Adipocyte (in vitro differentiated cells): Measurements from ENCODE around the gene EEFSEC.
A peak's percentile ranks its signal among the peaks of the same experiment; 100 is the strongest.

Experiments used
- DNase-seq: peaks from one replicate; pipeline ENCODE4 v3.0.0-alpha.2; 2015; ENCODE audit warnings: low read depth
- H3K27me3 ChIP-seq: replicated peaks from 2 replicates; pipeline ENCODE4 v1.7.0; 2013; ENCODE audit warnings: mild to moderate bottlenecking, low read length, moderate library complexity; ENCODE audit not compliant: control insufficient read depth, insufficient read depth
- H3K36me3 ChIP-seq: 2 replicates; pipeline ENCODE4 v1.7.0; 2013; ENCODE audit warnings: low read length, mild to moderate bottlenecking, moderate library complexity; ENCODE audit not compliant: control insufficient read depth, insufficient read depth, severe bottlenecking
- H3K4me1 ChIP-seq: 2 replicates; pipeline ENCODE4 v1.7.0; 2013; ENCODE audit warnings: mild to moderate bottlenecking, low read length, moderate library complexity; ENCODE audit not compliant: control insufficient read depth, insufficient read depth
- H3K4me3 ChIP-seq: 2 replicates; pipeline ENCODE4 v1.7.0; 2013; ENCODE audit warnings: mild to moderate bottlenecking, low read length, moderate library complexity
- H3K9ac ChIP-seq: 2 replicates; pipeline ENCODE4 v1.7.0; 2013; ENCODE audit warnings: mild to moderate bottlenecking, low read length, moderate library complexity
- H3K9me3 ChIP-seq: 2 replicates; pipeline ENCODE4 v1.7.0; 2013; ENCODE audit warnings: mild to moderate bottlenecking, low read length, moderate library complexity; ENCODE audit not compliant: control insufficient read depth

EEFSEC gene

GRCh38 chr3:128439226-128439625 is 285.9 kb downstream of the EEFSEC start:
- Histone ChIP-seq H3K4me3 (no peak overlapping the region), H3K9ac (no peak overlapping the region), H3K9me3 (no peaks in the 10 kb centered on the region), H3K27me3 (peaks cover 47% of the 10 kb centered on the region), H3K36me3 (no peaks in the 10 kb centered on the region), H3K4me1 (no peaks in the 10 kb centered on the region)
- peak; percentile 70 for DNase-seq

- DNase-seq = no peak
- Histone ChIP-seq H3K9me3 (no peaks in the 10 kb centered on the region), H3K36me3 (no peaks in the 10 kb centered on the region), H3K9ac (no peak overlapping the region), H3K27me3 (peaks cover 49% of the 10 kb centered on the region), H3K4me3 (no peak overlapping the region), H3K4me1 (no peaks in the 10 kb centered on the region)
Observed at GRCh38 chr3:128442070-128442469, 288.8 kb downstream of the EEFSEC start.

DNA sequence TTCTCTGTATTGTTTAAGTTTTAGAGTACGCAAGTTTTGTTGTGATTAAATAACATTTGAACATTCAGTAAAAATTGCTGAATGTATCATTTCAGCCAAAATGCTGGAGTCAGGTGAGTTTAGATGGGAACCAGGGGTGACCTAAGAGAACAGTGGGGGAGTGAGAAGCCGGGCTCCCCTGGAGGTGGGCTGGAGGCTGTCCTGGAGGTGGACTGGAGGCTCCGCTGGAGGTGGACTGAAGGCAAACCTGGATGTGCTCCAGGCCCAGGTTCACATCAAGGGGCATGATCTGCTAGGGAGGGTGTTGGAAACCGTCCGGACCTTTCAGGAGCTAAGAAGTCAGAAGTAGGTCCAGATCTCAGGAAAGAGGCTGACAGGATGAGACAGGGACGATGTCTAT is 289.7 kb downstream of the EEFSEC start:
- Histone ChIP-seq H3K36me3 (no peaks in the 10 kb centered on the region), H3K4me3 (no peak overlapping the region), H3K27me3 (peaks cover 55% of the 10 kb centered on the region), H3K9me3 (no peaks in the 10 kb centered on the region), H3K4me1 (no peaks in the 10 kb centered on the region), H3K9ac (no peak overlapping the region)
- DNase-seq = no peak

GRCh38 chr3:128443771-128444170 is 290.5 kb downstream of the EEFSEC start:
- no peaks in the 10 kb centered on the region for H3K36me3 ChIP-seq
- no peaks in the 10 kb centered on the region for H3K9me3 ChIP-seq
- no peak overlapping the region for H3K9ac ChIP-seq
- DNase-seq = no peak
- no peaks in the 10 kb centered on the region for H3K4me1 ChIP-seq
- H3K27me3 ChIP-seq = peaks cover 55% of the 10 kb centered on the region
- H3K4me3 ChIP-seq = no peak overlapping the region

DNA sequence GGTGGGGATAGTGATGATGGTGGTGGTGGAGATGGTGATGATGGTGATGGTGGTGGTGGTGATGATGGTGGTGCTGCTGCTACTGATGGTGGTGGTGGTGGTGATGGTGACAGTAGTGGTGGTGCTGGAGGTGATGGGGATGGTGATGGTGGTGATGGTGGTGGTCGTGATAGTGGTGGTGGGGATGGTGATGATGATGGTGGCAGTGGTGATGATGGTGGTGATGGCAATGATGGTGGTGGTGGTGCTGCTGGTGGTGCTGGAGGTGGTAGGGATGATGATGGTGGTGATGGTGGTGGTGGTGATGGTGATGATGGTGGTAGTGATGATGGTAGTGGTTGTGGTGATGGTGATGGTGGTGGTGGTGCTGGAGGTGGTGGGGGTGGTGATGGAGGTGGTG is 292.1 kb downstream of the EEFSEC start:
- no peaks in the 10 kb centered on the region for H3K9me3 ChIP-seq
- H3K9ac ChIP-seq = no peak overlapping the region
- DNase-seq = no peak
- peaks cover 50% of the 10 kb centered on the region for H3K27me3 ChIP-seq
- H3K4me1 ChIP-seq = no peaks in the 10 kb centered on the region
- no peak overlapping the region for H3K4me3 ChIP-seq
- H3K36me3 ChIP-seq = no peaks in the 10 kb centered on the region

DNA sequence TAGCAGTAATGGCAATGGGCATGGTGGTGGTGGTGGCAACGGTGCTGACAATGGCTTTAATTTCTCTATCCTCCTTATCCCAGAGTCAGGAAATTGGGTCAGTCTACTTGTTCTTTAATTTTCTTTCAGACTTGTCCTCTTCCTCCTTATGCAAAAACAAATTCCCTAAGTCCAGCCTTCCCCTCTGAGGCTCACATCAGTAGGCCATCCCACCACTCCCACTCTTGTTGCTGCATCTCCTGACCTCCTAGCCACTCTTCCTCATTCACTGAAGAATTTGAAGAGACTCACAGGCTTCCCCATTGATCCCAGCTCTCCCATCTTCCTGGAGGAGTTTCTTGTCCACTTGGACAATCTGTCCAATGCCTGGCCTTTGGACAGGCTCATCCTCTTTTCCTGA is 293.5 kb downstream of the EEFSEC start:
- Histone ChIP-seq H3K36me3 (no peaks in the 10 kb centered on the region), H3K9ac (no peak overlapping the region), H3K4me3 (no peak overlapping the region), H3K4me1 (no peaks in the 10 kb centered on the region), H3K27me3 (peaks cover 54% of the 10 kb centered on the region), H3K9me3 (no peaks in the 10 kb centered on the region)
- no peak for DNase-seq

- no peaks in the 10 kb centered on the region for H3K4me1 ChIP-seq
- H3K27me3 ChIP-seq = peaks cover 55% of the 10 kb centered on the region
- no peaks in the 10 kb centered on the region for H3K9me3 ChIP-seq
- H3K36me3 ChIP-seq = no peaks in the 10 kb centered on the region
- no peak overlapping the region for H3K4me3 ChIP-seq
- no peak for DNase-seq
- H3K9ac ChIP-seq = no peak overlapping the region
Observed at GRCh38 chr3:128447561-128448013, 294.3 kb downstream of the EEFSEC start.

DNA sequence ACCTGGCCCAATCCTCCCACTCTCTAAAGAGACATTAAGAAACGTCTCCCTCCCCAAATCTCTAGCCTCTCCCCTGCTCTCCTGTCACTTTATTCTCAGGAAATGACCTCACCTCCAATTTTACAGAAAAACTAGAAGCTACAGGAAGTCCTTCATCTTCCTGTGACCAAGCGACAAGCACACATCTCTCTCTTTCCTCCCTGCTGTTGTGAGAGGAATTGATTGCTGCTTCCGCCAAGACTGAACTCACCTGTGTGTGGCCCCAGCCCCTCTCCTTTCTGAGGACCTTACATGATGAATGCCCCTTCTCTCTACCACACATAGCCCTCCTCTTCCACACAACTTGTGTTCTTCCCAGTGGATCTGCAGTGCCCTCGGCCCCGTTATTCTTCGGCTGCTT is 295.2 kb downstream of the EEFSEC start:
- H3K4me1 ChIP-seq = no peaks in the 10 kb centered on the region
- H3K27me3 ChIP-seq = peaks cover 52% of the 10 kb centered on the region
- H3K9me3 ChIP-seq = no peaks in the 10 kb centered on the region
- no peak for DNase-seq
- no peak overlapping the region for H3K9ac ChIP-seq
- no peak overlapping the region for H3K4me3 ChIP-seq
- no peaks in the 10 kb centered on the region for H3K36me3 ChIP-seq

DNA sequence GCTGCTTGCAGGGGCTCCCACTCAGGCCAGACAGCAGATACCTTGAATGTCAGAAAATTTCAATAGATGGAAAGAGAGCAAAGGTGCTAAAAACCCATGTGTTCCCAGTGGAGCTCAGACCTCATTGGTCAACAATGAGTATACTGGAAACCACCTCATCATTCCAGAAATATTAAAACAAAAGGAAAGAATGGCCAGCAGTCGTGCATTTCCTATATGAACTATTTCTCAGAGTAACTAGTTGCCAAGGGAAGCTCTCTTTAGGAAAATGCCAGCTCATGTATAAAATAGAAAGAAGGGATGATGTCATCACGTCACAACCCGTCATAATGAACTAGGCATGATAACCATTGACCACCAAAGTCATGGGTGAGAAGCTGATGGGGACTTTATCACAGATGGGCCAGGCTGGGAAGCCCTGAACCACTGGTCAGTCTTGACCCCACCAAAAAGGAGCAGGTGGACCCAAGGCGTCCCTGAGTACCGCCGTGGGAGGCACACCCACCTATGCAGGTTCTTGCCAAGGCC is 295.9 kb downstream of the EEFSEC start:
- Histone ChIP-seq H3K27me3 (peaks cover 56% of the 10 kb centered on the region), H3K36me3 (no peaks in the 10 kb centered on the region), H3K9me3 (no peaks in the 10 kb centered on the region)

GRCh38 chr3:128452120-128452519 is 298.8 kb downstream of the EEFSEC start:
- no peaks in the 10 kb centered on the region for H3K4me1 ChIP-seq
- DNase-seq = no peak
- no peak overlapping the region for H3K9ac ChIP-seq
- no peak overlapping the region for H3K4me3 ChIP-seq
- no peaks in the 10 kb centered on the region for H3K9me3 ChIP-seq
- peaks cover 77% of the 10 kb centered on the region for H3K27me3 ChIP-seq
- no peaks in the 10 kb centered on the region for H3K36me3 ChIP-seq

More for the DNA sequence above, 295.9 kb downstream of the EEFSEC start:
- no peak overlapping the region for H3K9ac ChIP-seq
- H3K4me1 ChIP-seq = no peaks in the 10 kb centered on the region
- no peak overlapping the region for H3K4me3 ChIP-seq
- DNase-seq = no peak

GRCh38 chr3:128452678-128453275 is 299.5 kb downstream of the EEFSEC start:
- H3K36me3 ChIP-seq = no peaks in the 10 kb centered on the region
- peaks cover 77% of the 10 kb centered on the region for H3K27me3 ChIP-seq
- no peaks in the 10 kb centered on the region for H3K4me1 ChIP-seq
- H3K9me3 ChIP-seq = no peaks in the 10 kb centered on the region
- no peak for DNase-seq
- no peak overlapping the region for H3K4me3 ChIP-seq
- H3K9ac ChIP-seq = no peak overlapping the region
